ENCODE measurements around the gene PROX1.
"Not testable (repeated sequence)": the region's sequence is repeated elsewhere in the genome, so short reads cannot be mapped to it uniquely, and the experiment has no call there.

PROX1 gene

GRCh38 chr1:214072426-214073157 lies 84.8 kb downstream of the PROX1 start:
- no peak for DNase-seq (ENCODE audit: low read depth)

DNA sequence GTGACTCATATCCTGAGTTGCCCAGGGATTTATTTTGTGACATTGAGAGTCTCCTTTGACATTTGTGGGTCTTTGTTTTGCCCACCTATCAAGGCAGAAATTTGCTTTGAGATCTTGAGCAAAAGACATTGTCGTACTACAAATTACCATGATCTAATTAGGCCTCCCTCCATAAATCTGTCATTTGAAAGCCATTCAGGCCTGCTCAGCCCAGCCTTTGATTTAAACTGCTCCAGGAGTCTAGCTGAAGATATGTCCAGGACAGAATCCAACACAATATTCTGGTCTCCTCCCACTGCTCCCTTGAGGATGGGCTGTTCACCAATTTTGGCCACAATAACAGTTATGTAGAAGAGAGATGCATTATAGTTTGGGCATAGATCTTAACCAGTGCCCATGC lies 86.7 kb downstream of the PROX1 start:
- DNase-seq (ENCODE audit: low read depth): no peak

GRCh38 chr1:214075305-214075998 lies 87.7 kb downstream of the PROX1 start:
- DNase-seq (ENCODE audit: low read depth): no peak

DNA sequence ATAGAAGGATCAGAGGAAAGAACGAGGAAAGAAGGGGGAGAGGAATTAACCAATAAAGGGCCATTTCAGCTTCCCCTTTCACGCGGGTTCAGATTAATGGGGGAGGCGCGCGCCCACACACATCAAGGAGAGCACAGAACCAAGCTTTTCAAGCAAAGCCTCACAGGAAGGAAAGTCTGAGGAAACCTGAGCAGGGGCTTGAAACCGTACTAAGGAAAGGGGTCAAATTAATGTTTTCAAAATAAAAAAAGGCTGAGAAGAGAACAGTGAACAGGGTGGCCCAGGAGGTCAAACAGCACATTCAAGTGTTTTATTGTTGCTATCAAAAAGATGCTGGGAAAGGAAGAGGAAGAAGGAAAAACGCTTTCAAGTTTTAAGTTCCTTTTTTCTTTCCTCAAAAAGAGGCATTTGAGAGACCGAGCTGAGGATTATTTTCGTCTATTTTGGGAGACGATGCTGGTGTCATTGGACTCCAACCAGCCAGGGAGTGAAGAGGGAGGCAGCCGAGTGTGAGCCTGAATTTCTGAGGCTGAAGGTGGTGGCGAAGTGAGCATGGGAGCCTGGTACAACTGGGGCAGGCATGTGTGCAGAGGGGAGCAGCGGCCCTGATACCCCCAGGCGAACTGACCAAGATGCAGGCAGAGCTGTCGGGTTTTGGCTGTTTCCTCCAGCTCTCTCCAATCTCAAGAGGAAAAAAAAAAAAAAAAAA lies 88.4 kb downstream of the PROX1 start:
- DNase-seq (ENCODE audit: low read depth): no peak

DNA sequence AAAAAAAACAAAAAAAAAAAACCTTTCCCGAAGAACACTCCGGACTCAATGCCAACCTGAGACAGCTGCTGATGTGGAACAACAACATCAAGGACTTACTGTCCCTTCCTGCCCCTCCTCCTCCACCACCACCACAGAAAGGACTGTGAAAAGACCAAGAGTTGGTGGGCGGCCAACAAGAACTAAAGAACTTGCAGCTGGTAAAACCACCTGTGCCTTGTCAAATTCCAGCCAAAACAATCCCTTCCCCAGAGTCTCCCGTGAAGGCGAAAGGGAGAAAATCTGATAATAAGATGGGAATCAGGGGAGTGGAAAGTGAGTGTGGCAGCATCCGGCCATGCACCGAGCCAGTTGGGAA lies 88.9 kb downstream of the PROX1 start:
- no peak for DNase-seq (ENCODE audit: low read depth)

- no peak for DNase-seq (ENCODE audit: low read depth)
These were observed 91.2 kb downstream of the PROX1 start for GRCh38 chr1:214078950-214079349.

DNA sequence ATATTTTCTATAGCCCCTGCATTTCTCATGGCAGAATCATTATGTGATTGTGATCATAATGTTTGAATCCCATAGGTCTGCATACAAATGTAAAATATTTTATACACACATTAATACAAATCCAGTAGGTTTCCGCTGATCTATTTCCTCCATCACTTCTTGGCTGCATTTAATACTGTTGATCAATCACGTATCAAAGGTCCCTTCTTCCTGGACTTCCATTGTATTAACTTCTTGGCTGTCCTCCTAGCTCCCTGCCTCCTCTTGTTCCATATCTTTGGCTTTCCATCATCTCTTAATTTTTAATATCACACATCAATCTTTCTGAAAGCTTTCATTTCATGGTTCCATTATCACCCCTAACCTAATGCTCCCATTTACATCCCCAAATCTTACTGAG lies 97.6 kb downstream of the PROX1 start:
- DNase-seq (ENCODE audit: low read depth): no peak

- no peak for DNase-seq (ENCODE audit: low read depth)
These were observed 99.2 kb downstream of the PROX1 start for GRCh38 chr1:214086945-214087344.

DNA sequence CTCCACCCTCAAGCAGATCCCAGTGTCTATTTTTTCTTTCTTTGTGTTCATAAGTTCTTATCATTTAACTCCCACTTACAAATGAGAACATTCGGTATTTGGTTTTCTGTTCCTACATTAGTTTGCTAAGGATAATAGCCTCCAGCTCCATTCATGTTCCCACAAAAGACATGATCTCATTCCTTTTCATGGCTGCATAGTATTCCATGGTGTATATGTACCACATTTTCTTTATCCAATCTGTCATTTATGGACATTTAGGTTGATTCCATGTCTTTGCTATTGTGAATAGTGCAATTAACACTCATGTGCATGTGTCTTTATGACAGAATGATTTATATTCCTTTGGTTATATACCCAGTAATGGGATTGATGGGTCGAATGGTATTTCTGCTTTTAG lies 101.2 kb downstream of the PROX1 start:
- not testable (repeated sequence) for DNase-seq (ENCODE audit: low read depth)
